HS-5 (cell line): ENCODE measurements around the gene NALCN.

Experiments used
- DNase-seq: peaks from one replicate; pipeline ENCODE4 v3.0.0-alpha.2; 2012; ENCODE audit warnings: low read depth

Gene NALCN

DNA sequence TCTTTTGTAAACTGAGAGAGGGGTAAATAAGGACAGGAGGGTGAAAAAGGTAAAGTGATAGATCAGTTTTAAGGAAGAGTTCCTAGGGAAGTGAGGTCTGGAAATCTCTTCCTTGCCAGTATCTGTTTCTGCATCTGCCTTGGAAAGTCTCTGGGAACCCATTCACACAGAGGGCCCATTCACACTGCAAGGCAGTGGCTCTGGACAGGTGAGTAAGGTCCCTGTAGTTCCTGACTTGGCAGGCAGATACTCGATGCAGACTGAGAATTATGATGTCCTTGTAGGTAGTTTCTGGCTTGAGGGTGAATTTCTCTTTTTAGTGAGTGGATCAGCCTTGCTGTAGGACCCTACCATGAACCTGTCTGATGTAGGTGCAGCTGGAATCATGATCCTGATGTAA is 293.3 kb downstream of the NALCN start:
- DNase-seq, result no peak

DNA sequence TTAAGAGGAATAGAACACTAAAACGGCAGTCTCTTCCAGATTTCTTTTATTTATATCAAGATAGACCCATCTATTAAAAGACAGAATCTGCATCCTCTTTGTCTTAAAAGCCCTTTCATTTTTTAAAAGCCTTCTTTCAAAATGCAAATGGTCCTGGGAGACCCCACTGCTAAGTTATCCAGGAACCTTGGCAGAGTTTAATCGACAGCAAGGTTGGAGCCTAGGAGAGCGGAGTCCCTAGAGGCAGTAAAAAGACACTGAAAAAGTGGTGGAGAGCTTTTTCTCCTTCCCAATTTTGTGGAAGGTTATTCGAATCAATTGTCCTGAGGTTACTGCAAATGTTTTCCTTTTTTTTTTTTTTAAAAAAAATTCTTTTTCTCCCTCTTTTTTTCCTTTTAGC is 294.7 kb downstream of the NALCN start:
- no peak for DNase-seq

DNA sequence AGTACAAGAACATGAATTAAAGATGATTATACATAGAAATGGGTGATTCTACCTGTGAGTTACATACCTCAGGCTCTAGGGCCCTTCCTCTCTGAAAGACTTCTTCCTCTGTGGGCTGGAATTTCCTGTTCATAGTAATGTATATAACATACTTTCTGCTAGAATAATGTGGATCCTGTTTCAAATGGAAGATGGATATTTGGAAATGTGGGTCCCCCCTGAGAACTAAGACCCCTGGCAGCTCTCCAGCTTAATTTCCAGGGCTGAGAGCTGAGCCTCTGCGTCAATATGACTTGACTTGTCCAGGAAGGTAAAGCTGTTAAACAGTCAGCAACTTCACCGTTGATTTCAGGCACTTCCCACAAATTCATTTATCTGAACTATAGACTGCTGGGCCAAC is 296.3 kb downstream of the NALCN start:
- no peak for DNase-seq

DNA sequence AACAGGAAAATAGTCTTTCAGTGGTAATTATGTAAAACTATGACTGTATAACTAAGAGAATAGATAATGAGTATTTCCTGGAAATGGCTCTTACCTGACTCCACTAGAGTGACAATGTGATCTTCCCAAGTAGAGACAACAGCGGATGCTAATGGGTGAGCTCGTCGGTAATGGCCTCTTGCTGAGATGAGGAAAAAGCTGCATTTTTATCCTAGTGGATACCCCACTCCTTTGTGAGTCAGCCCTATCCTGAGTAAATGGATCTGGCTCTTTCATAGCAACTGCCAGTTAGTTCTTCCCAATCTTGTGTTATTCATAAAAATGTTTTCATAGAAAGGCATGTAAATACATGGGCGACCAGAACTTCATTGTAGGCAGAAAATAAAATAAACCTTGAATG is 299.5 kb downstream of the NALCN start:
- DNase-seq, result no peak

DNA sequence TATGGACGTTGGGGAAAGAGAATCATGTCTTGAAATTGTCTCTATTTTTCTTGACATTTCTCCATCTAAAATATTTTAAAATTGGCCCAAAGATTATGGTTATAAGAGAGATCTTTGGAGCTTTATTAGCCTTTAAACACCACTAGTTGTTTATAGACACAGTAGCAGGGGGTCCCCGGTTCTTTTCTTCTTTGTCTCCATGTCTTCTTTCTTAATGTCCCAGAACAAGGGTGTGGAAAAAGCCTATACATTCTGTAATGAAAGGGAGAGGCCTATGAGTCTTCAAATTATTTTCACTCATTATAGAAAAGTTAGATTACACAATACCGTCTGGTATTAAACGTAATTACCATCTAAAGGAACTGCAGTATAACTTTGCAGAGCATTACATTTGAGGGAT is 300.0 kb downstream of the NALCN start:
- DNase-seq, result no peak

DNA sequence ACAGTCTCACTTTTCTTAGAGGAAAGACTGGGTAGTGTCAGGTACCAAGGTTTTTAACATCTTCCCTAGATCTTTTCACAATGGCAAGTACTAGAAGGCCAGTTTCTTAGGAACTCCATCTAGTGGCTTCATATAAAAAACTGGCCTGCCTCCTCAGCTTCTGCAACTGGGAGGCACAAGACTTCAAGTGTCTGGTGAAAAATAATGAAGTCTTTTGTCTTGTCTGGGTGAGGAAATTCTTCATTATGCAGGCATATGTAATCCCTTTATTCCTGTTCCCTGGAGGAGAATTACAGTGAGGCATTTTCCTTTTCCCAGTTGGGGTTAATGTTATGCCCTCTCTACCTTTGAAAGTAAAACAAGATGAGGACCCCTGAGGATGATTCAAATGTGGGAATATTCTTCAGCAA is 300.5 kb downstream of the NALCN start:
- no peak for DNase-seq

DNA sequence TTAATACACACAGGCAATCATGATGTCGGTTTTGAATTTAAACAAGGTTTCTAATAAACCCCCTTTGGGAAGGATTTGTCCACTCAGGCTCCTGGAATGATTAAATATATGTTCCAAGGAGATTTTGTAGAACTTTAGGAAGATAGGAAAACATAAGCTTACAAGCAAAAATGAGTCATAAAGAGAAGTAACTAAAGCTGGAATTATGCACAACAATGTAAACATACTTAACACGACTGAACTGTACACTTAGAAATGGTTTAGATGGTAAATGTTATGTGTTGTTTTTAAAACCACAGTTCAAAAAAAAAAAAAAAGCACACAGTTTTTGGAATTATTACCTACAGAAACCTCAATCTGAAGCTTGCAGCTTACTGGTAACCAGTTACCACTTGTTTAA is 304.4 kb downstream of the NALCN start:
- no peak for DNase-seq

DNA sequence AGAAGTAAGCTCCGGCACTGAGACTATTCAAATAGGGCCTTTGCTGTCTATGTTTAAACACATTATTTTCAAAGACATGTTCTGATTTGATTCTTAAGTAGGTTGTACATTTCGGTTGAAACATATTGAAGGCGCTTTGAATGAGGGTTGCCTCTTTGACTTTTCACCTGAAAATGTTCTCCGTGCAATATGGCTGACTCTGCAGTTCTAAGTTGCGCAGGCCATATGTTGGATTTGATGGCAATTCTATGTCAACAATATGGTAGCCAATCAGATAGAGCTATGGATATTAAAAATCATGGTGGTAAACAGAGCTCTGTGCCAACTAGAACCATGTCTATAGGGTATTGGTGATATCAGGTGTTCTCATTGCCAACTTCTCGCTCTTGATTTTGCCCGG is 307.3 kb downstream of the NALCN start:
- no peak for DNase-seq

DNA sequence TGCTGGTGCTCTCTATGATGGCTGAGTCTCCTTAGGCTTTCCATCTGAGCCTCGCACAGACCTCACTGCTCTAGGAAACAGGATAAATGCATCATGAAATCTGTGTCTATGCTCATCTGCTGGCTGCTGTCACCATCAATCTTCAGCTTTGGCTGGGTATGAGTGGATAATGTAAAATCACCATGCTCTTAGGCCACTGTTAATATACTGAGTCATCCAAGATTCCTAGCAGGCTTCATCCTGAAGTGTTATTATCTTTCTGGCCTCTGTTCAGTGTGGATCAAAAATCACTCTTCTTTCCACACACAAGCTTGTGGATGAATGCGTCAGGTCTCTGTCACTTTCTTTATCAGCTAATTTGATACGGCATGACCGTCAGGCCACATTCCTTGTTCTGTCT is 317.4 kb downstream of the NALCN start:
- no peak for DNase-seq

DNA sequence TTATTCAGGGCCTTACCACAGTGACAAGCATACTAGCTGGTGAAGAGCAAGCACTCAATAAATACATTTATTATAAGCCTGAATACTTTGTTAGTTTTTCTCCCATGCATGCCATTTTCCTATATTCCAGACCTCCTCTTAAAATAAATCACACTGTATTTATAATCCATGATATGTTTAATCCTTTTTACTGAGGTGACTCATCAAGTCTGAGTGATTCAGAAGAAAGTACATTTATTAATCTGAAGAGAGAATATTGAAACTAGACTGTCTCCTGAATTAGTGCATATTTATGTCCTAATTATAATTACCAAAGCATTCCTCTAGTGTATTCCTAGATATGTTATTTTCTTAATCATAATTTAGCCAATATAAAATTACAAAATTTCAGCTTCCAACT is 323.3 kb downstream of the NALCN start:
- no peak for DNase-seq

DNA sequence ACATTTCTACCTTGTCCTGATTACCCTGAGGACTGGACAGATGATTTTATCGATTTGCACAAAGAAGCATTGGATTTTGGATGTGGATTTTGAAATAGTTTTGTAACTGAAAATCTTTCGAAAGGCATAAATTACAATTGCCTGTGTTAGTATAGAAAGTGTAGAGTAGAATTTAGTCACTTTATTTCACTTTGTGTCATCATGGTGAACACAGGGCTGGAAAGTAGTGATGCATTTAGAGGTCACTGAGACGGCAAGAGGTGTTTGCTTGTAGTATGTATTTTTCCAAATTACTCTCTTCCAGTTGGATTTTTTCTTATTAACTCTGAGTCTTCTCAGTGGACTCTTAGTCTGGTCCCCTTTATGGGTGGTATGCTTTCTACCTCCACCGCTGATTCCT is 326.0 kb downstream of the NALCN start:
- DNase-seq, result no peak

DNA sequence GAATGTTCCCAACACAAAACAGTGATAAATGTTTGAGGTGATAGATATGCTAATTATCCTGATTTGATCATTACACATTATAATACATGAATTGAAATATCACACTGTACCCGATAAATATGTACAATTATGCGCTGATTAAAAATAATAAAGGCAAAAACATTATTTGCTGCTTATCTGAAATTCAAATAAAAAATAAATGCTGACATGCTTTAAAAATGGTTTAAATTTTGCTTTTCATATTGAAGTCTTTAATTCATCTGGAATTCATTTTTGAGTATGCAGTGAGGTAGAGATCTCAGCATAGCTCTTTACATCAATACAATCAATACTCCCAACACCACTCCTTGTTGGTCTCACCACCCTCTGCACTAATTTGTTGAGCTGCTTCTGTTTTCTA is 330.8 kb downstream of the NALCN start:
- DNase-seq, result no peak

DNA sequence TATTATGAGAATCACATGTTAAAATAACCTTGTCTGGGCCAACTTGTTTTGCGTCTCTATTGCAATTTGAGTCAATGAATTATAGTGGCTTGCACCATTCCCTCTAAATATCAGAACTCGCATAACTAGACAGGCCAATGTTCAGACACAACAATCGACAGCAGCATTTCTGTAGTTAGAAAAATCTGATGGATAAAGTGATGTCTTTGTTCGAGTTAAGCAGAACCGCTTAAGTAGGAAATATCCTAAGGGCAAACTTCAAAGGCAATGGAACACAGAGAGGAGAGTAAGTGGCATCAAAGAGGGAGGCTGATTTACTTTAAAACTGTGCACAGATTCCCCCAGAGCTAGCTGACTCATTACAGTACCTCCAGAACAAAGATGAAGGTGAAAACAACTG is 333.9 kb downstream of the NALCN start:
- no peak for DNase-seq

DNA sequence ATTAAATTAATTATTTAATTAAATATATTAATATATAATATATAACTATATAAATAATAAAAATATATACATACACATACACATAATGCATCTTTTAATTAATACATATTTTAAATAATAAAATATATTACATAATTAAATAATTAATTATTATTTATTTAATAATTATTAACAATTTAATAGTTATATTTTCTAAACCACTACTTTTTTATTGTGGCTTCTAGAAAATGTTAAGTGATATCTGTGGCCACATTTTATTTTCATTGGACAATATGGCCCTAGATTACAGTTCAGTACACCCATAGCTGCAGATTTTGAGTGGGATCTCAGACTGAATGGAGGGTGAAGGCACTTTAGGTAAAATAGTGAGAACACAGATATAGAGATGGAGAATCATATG is 335.7 kb downstream of the NALCN start:
- DNase-seq, result no peak

DNA sequence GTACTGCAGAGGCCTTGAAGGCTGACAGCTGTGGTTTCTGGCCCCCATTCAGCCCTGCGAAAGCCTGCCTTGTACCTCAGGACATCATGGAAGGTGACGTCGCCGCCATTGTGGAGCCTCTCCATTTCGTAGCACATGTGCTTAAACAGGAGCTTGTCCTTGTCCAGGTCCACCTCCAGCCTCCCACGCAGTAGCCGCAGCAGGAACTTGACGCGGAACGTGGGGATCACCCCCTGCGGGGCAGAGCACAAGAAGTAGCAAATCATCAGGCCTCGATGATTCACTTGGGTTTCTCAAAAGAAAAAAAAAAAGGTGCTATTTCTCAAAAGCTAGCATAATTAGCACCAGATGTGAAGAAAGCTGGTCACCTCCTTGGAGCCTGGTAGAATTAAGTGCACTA is 351.0 kb downstream of the NALCN start:
- no peak for DNase-seq

DNA sequence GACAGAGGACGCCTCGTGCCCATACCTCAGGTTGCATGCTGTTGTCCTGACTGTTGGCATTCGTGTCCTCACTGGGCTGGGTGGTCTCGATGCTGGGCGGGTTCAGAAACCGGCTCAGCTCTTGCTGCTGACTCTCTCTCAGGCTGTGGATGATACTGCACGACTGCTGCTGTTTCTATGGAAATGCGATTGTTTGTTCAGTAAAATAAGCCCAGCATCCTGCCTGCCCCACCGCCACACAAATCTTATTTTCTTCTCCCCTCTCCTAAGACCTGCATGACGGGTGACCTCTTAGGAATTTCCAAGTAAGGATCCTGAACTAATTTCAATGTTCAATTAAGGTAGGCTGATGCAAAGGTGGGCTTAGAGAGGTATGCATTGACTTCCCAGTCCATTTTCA is 356.5 kb downstream of the NALCN start:
- no peak for DNase-seq

DNA sequence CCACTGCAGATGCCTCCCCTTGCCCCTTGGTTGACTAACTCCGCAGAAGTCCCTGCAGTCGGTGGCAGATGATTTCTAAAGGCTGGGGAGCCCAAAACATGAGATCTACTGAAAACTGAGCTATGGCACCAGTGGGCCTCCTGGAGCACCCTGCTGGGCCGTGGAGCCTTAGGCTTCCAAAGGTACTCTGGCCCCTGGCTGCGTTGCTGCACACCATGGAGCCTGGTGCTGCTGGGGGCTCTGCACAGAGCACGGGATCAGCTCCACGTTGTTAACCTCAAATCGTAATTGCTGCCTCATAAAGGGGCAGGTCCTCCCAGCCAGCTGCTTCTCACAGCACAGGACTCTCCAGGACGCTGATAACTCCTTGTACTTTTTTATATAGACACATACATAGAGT is 357.5 kb downstream of the NALCN start:
- DNase-seq, result no peak

DNA sequence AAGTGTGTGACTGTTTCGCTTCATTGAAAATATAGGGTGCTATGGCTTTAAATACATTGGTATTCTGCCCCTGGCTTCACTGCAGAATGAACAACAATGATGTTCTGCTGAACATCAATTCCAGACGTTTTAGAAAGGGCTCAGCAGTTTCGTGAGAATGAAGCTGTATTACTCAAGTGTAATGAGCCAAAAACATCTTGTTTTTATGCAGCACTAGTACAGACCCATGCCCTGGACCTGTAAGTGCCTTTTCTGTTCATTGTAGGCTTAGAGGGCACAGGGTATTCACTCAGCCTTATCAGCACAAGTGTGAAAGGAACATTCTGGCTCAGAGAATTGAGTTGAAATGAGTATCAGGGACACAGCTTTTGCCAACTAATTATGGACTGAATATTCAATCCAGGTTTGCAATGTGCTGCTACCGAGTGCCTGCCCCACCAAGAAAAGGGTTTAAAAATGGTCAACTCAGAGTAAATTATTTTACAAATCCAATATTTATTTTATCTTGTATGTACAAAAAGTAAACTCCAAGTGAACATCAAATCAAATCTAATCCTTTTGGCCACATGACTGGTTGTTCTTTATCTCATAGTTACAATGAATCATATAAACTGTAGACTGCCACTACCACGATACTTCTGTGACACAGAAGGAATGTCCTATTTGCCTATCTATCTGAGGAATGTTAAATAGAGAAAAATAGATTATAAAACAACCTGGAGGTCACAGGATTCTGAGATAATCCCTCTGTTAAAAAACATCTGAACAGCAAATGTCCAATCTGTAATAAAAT is 362.8 kb downstream of the NALCN start:
- no peak for DNase-seq

DNA sequence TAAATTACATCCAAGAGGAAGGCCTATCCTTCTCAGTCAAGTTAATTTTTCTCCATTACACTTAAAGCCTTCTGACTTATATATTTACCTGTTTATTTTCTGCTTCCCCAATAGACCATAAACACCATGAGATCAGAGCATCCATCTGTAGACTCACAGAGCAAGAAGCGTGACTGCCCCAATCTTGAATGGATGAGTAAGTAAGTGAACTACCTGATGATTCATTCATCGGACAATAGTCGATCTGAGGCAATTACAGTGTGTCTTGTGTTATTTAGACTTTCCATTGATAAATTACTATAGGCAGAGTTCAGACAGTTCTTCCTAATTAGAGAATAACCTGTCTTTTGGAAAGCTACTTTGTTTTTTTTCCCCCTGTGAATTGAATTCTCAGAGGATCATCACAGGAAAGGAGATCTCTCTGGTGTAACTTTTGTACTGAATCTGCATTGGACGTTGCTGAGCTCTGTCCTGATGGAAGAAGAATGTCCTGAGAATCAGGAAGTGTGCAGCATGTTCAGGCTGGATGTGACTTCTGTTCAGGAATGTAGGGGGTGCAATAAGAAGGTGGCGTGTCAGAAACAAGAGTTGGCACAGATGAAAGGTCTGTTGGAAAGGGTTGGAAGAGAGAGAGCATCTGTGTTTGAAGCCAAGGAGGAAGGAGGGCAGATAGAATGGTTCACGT is 367.0 kb downstream of the NALCN start:
- DNase-seq, result no peak

DNA sequence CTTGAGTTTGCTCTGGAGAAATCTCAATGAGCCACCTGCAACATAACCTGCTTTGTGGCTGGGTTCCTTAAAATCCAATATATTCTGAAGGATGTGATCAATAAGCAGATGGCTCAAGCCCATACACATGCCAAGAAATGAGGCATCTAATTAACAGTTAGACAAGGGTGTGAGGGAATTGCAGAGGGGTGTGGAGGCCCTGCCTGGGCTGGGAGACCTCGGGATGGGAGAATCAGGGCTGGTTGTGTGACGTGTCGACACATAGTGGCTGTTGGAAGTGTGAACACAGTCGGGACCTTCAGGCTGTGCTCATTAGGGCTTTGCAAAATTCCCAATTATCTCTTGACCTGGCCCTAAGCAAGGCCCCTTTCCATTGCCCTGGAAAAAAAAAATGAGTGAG is 379.8 kb downstream of the NALCN start:
- no peak for DNase-seq

DNA sequence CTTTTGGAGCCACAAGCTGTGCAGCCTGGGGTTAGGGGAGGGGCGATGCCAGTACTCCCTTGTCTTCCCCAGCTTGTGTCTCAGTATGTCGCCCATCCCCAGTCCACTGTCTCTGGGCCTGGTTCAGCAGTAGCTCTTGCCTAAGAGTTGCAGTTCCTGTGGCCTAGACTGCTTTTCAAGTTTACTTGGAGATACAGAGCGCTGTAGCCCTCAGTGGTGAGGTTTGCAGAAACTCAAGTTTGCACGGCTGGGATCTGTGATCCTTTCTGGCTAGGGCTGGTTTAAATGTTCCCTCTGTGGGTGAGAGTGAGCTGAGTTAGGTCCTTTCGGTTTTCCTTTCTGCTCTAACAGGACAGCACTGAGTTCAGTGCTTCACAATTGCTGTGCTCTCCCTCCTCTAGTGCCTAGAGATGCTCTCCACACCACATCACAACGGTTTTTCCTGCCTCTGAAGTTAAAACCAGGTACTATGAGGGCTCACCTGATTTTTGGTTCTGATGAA is 381.1 kb downstream of the NALCN start:
- no peak for DNase-seq

DNA sequence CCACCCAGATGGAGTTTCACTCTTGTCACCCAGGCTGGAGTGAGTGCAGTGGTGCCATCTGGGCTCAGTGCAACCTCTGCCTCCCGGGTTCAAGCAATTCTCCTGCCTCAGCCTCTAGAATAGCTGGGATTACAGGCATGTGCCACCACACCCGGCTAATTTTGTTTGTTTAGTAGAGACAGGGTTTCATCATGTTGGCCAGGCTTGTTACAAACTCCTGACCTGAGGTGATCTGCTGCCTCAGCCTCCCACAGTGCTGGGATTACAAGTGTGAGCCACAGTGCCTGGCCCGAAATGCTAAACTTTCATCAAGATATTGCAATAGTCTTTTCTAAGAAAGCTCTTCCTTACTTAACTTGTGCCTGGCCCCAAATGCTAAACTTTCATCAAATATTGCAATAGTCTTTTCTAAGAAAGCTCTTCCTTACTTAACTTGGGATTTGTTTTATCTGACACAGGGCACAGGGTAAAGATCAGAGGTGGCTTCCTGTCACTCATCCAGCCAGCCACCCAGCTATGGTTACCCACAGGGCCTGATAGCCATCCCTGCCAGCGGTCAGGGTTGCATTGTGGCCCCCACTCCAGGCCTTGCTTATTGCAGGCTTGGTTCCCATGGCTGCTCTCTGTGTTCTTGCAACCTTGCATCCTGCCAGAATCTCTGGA is 389.4 kb downstream of the NALCN start:
- DNase-seq, result no peak

DNA sequence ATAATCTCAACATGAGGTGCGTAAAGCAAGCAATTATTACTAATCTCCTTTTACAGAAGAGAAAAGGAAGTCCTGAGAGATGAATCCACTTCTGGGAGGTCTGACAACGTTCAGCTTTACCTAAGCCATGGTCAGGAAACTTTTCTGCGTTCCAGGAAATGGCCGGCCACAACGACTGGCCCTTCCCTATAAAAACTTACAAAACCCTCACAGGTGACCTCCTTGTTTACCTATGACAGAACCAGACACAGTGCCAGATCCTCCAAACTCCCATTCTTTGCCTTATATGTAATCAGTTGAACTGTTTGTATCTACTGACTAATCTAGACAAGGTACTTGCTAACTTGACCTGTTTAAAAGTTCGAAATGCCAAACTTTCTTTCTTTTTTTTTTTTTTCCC is 390.0 kb downstream of the NALCN start:
- DNase-seq, result no peak
